ENCODE results near the gene SNX13. TPM values are rescaled to one million over a fixed set of nuclear protein-coding genes. Genes with fewer than 3 reads are reported as not detected.

Gene SNX13
- total and polyA plus RNA-seq, 2 of the 4 experiments (the other 2 are of a cell fraction), result 9.0 to 24.9 TPM

DNA sequence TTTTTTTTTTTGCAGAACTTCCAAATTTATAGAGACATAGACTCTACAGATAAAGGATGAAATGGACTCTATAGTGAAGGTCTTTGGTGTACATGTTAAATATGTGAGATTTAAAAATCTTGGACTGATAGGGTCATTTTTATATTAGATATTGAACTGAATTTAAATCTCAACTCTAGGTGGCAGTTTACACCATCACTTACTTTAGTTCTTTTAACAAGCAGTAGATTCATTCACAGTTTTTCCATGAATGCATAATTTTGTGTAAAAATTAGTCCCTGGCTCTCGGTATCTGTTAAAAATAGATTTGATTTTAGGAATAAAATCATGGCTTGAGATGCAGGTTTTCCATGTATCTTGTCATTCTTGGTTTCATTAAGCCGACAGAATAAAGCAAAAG is 31.1 kb upstream of the SNX13 start:
- Histone ChIP-seq H2BK15ac (ENCODE audit: low read depth, low read length) (no peak overlapping the region), H4K5ac (ENCODE audit: low read depth, low read length) (no peak overlapping the region), H4K8ac (ENCODE audit: low read depth in 2 of 2, low read length in 2 of 2) (no peak overlapping the region), H3K27ac (ENCODE audit: insufficient read depth, low read length) (no peak overlapping the region), H2AK5ac (ENCODE audit: low read depth, low read length) (no peak overlapping the region), H3K27me3 (ENCODE audit: control insufficient read depth, insufficient read depth, low read length) (no peaks in the 10 kb centered on the region; the same call in 1 of the 2 replicates), H3K56ac (ENCODE audit: extremely low read depth, insufficient read depth, low read length) (no peak overlapping the region), H3K4me1 (ENCODE audit: control insufficient read depth, insufficient read depth, low read length) (no peaks in the 10 kb centered on the region), H3K4ac (ENCODE audit: low read depth, low read length) (no peak overlapping the region), H2AFZ (replicated peaks; ENCODE audit: low read length, poor library complexity) (no peak overlapping the region), H2BK20ac (ENCODE audit: low read depth, low read length) (no peak overlapping the region), H3K14ac (replicated peaks; ENCODE audit: low read depth, low read length) (no peak overlapping the region), H2BK120ac (ENCODE audit: low read depth, low read length) (no peak overlapping the region), H3K18ac (ENCODE audit: low read depth, low read length) (no peak overlapping the region), H3K9ac (ENCODE audit: low read depth, low read length) (no peak overlapping the region), H3K36me3 (ENCODE audit: control insufficient read depth, insufficient read depth, low read length) (no peaks in the 10 kb centered on the region), H4K20me1 (ENCODE audit: insufficient read depth, low read length) (no peaks in the 10 kb centered on the region), H3K9me1 (ENCODE audit: insufficient read depth, low read length) (no peaks in the 10 kb centered on the region), H3K4me3 (ENCODE audit: insufficient read depth, low read depth, low read length) (no peak overlapping the region), H3K4me2 (ENCODE audit: low read depth, low read length) (no peak overlapping the region), H3K79me1 (ENCODE audit: low read depth in 1 of 2, low read length in 2 of 2) (no peaks in the 10 kb centered on the region), H3K9me3 (ENCODE audit: control insufficient read depth, insufficient read depth, low read length) (no peaks in the 10 kb centered on the region), H4K91ac (ENCODE audit: insufficient read depth, low read depth, low read length) (no peak overlapping the region), H2BK5ac (ENCODE audit: low read depth, low read length, poor library complexity, severe bottlenecking) (no peak overlapping the region), H3K23ac (ENCODE audit: low read depth, low read length) (no peak overlapping the region), H2AK9ac (replicated peaks; ENCODE audit: low read depth, low read length, poor library complexity) (no peak overlapping the region)
- DNase-seq (peak; percentile 33), ATAC-seq (ENCODE audit: low read depth) (no peak)
- no peak for TF ChIP-seq MXI1 (IDR thresholded peaks at IDR 0.05; ENCODE audit: borderline replicate concordance, low read depth, low read length)
- no peak for TF ChIP-seq POLR2A (IDR thresholded peaks at IDR 0.05; ENCODE audit: low read depth, low read length)
- TF ChIP-seq, protein P1, sequence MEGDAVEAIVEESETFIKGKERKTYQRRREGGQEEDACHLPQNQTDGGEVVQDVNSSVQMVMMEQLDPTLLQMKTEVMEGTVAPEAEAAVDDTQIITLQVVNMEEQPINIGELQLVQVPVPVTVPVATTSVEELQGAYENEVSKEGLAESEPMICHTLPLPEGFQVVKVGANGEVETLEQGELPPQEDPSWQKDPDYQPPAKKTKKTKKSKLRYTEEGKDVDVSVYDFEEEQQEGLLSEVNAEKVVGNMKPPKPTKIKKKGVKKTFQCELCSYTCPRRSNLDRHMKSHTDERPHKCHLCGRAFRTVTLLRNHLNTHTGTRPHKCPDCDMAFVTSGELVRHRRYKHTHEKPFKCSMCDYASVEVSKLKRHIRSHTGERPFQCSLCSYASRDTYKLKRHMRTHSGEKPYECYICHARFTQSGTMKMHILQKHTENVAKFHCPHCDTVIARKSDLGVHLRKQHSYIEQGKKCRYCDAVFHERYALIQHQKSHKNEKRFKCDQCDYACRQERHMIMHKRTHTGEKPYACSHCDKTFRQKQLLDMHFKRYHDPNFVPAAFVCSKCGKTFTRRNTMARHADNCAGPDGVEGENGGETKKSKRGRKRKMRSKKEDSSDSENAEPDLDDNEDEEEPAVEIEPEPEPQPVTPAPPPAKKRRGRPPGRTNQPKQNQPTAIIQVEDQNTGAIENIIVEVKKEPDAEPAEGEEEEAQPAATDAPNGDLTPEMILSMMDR (conservative IDR thresholded peaks at IDR 0.05; ENCODE audit: low read depth, low read length), result peak; percentile 46
- peak; percentile 44 for TF ChIP-seq RAD21 (IDR thresholded peaks at IDR 0.05; ENCODE audit: low read length)
- 0 out of 2 replicates have a peak, but pooled peaks have one; percentile 15 for TF ChIP-seq SMC3 (IDR thresholded peaks at IDR 0.05; ENCODE audit: low read depth, low read length)
- intact Hi-C loops (cut with micrococcal nuclease) (loop anchor here (1.0 to 10.0 kb wide), 4 partner anchors 123 to 374 kb away; no protein-coding TSS in a partner anchor), dilution Hi-C loops (cut with HindIII; ENCODE audit: low sequenced_read_pairs, unreplicated experiment) (no loop called here), in situ Hi-C loops (cut with MboI; ENCODE audit: low sequenced_read_pairs) (no loop called here)
- ChIA-PET CTCF (no interaction called here), POLR2A (ENCODE audit: unreplicated experiment) (no interaction called here)
- BruUV-seq (replicated peaks), result no TSS peak
- no CpG with 5 or more reads among the region's 2 CpGs for WGBS, 2 experiments (ENCODE audit: extremely low coverage in 2 of 2, insufficient read length in 1 of 2)
